Measurements from ENCODE around the gene DCBLD2.

The DCBLD2 gene

GRCh38 chr3:98901392-98902350 is at the start of gene DCBLD2:
Gene DCBLD2, minus strand, starts transcription at chr3:98901695. Its CDS starts 369 bp downstream, at chr3:98901326.
- DNase-seq, result peak; percentile 94

GRCh38 chr3:98945666-98946065 is 44.2 kb upstream of the DCBLD2 start:
- no peak for DNase-seq

- DNase-seq, result no peak
Measured at GRCh38 chr3:98945101-98945524, 43.6 kb upstream of the DCBLD2 start.

- no peak for DNase-seq
Measured at GRCh38 chr3:98930413-98930812, 28.9 kb upstream of the DCBLD2 start.

- no peak for DNase-seq
Measured at GRCh38 chr3:98921957-98922356, 20.5 kb upstream of the DCBLD2 start.

GRCh38 chr3:98920166-98920565 is 18.7 kb upstream of the DCBLD2 start:
- no peak for DNase-seq

- DNase-seq, result no peak
Measured at GRCh38 chr3:98918586-98918985, 17.1 kb upstream of the DCBLD2 start.

GRCh38 chr3:98917608-98918007 is 16.1 kb upstream of the DCBLD2 start:
- no peak for DNase-seq

GRCh38 chr3:98914210-98915080 is 12.9 kb upstream of the DCBLD2 start:
- DNase-seq, result no peak

- DNase-seq, result no peak
Measured at GRCh38 chr3:98912448-98912847, 11.0 kb upstream of the DCBLD2 start.

GRCh38 chr3:98906230-98906629 is 4.7 kb upstream of the DCBLD2 start:
- DNase-seq, result no peak

- DNase-seq, result no peak
Measured at GRCh38 chr3:98903705-98904481, 2.4 kb upstream of the DCBLD2 start.

GRCh38 chr3:98903099-98903498 is 1.6 kb upstream of the DCBLD2 start:
- no peak for DNase-seq

GRCh38 chr3:98902351-98902740 is 851 bp upstream of the DCBLD2 start:
- DNase-seq, result no peak

GRCh38 chr3:98901119-98901391 is 440 bp downstream of the DCBLD2 start:
- no peak for DNase-seq

- peak; percentile 19 for DNase-seq
Measured at GRCh38 chr3:98900265-98901118, 1.0 kb downstream of the DCBLD2 start.

GRCh38 chr3:98897701-98898100 is 3.8 kb downstream of the DCBLD2 start:
- no peak for DNase-seq

- no peak for DNase-seq
Measured at GRCh38 chr3:98894791-98895576, 6.5 kb downstream of the DCBLD2 start.

- DNase-seq, result no peak
Measured at GRCh38 chr3:98893740-98894139, 7.8 kb downstream of the DCBLD2 start.

GRCh38 chr3:98892263-98892662 is 9.2 kb downstream of the DCBLD2 start:
- DNase-seq, result no peak
